ENCODE data around the gene CCS.

Gene CCS

GRCh38 chr11:66625041-66625751 lies 32.2 kb downstream of the CCS start:
- Histone ChIP-seq H3K36me3 (ENCODE audit: control insufficient read depth, insufficient read depth, low read length) (peaks cover 71% of the 10 kb centered on the region), H3K4me1 (ENCODE audit: control insufficient read depth, insufficient read depth, low read length) (peaks cover 3% of the 10 kb centered on the region), H3K27ac (ENCODE audit: insufficient read depth, low read depth, low read length, poor library complexity, severe bottlenecking) (no peak overlapping the region), H3K4me3 (ENCODE audit: insufficient read depth, low read depth, low read length) (no peak overlapping the region), H3K27me3 (ENCODE audit: control insufficient read depth, insufficient read depth, low read length, poor library complexity, severe bottlenecking) (no peaks in the 10 kb centered on the region), H3K9me3 (ENCODE audit: control insufficient read depth, low read length) (no peaks in the 10 kb centered on the region)
- 96% methylated on average over 26 of the region's 26 CpGs for WGBS, 2 experiments

DNA sequence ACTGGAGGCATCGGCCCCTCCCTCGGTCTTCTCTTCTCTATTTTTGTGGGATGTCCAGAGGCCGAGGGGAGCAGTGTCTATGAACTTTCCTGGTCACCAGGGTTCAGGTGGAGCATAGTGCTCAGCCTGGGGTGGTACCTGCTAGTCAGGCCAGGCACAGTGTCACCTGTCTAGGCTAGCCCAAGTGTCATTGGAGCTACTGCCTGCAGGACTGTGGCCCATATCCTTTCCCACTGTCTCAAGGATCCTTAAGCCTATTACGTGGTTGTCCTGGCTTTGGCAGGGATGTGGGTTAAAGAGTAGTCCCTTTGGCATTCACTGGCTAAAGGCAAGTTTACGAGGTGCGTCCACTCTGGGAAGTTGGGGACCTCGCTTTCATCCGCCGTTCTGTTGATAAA lies 32.8 kb downstream of the CCS start:
- WGBS, 2 experiments, result 97 to 99% methylated on average over 9 of the region's 9 CpGs
- Histone ChIP-seq H3K4me3 (ENCODE audit: insufficient read depth, low read depth, low read length) (no peak overlapping the region), H3K27ac (ENCODE audit: insufficient read depth, low read depth, low read length, poor library complexity, severe bottlenecking) (no peak overlapping the region), H3K9me3 (ENCODE audit: control insufficient read depth, low read length) (no peaks in the 10 kb centered on the region), H3K4me1 (ENCODE audit: control insufficient read depth, insufficient read depth, low read length) (peaks cover 3% of the 10 kb centered on the region), H3K36me3 (ENCODE audit: control insufficient read depth, insufficient read depth, low read length) (peaks cover 75% of the 10 kb centered on the region), H3K27me3 (ENCODE audit: control insufficient read depth, insufficient read depth, low read length, poor library complexity, severe bottlenecking) (no peaks in the 10 kb centered on the region)

- Histone ChIP-seq H3K4me3 (ENCODE audit: insufficient read depth, low read depth, low read length) (no peak overlapping the region), H3K27me3 (ENCODE audit: control insufficient read depth, insufficient read depth, low read length, poor library complexity, severe bottlenecking) (no peaks in the 10 kb centered on the region), H3K27ac (ENCODE audit: insufficient read depth, low read depth, low read length, poor library complexity, severe bottlenecking) (no peak overlapping the region), H3K4me1 (ENCODE audit: control insufficient read depth, insufficient read depth, low read length) (no peaks in the 10 kb centered on the region), H3K9me3 (ENCODE audit: control insufficient read depth, low read length) (no peaks in the 10 kb centered on the region), H3K36me3 (ENCODE audit: control insufficient read depth, insufficient read depth, low read length) (peaks cover 75% of the 10 kb centered on the region)
- WGBS, 2 experiments, result 97% methylated on average over 25 of the region's 25 CpGs
Measured at GRCh38 chr11:66626382-66626781, 33.4 kb downstream of the CCS start.

DNA sequence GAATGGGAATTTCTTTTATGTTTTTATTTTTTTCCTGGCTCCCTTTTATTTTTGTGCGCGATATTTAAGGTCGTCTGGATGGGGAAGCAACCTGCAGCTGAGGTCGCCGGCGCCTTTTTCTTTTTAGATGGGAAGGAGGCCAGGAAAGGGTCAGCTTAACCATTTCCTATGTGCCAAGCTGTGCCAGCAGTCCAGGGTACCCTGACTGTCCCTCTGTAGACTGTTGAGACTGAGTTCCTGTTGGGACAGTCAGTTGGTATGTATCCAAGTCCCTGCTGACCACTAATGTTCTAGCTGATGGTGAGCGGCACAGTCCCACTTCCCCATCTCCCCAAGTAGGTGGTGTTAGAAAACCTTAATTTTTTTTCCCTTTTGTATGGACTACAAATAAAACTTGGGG lies 33.9 kb downstream of the CCS start:
- Histone ChIP-seq H3K4me1 (ENCODE audit: control insufficient read depth, insufficient read depth, low read length) (no peaks in the 10 kb centered on the region), H3K9me3 (ENCODE audit: control insufficient read depth, low read length) (no peaks in the 10 kb centered on the region), H3K36me3 (ENCODE audit: control insufficient read depth, insufficient read depth, low read length) (peaks cover 75% of the 10 kb centered on the region), H3K27ac (ENCODE audit: insufficient read depth, low read depth, low read length, poor library complexity, severe bottlenecking) (no peak overlapping the region), H3K27me3 (ENCODE audit: control insufficient read depth, insufficient read depth, low read length, poor library complexity, severe bottlenecking) (no peaks in the 10 kb centered on the region), H3K4me3 (ENCODE audit: insufficient read depth, low read depth, low read length) (no peak overlapping the region)
- 93 to 98% methylated on average over 7 of the region's 7 CpGs for WGBS, 2 experiments

- WGBS, 2 experiments, result 97 to 98% methylated on average over 7 of the region's 7 CpGs
- Histone ChIP-seq H3K36me3 (ENCODE audit: control insufficient read depth, insufficient read depth, low read length) (peaks cover 78% of the 10 kb centered on the region), H3K4me1 (ENCODE audit: control insufficient read depth, insufficient read depth, low read length) (no peaks in the 10 kb centered on the region), H3K27ac (ENCODE audit: insufficient read depth, low read depth, low read length, poor library complexity, severe bottlenecking) (no peak overlapping the region), H3K9me3 (ENCODE audit: control insufficient read depth, low read length) (no peaks in the 10 kb centered on the region), H3K27me3 (ENCODE audit: control insufficient read depth, insufficient read depth, low read length, poor library complexity, severe bottlenecking) (no peaks in the 10 kb centered on the region), H3K4me3 (ENCODE audit: insufficient read depth, low read depth, low read length) (no peak overlapping the region)
Measured at GRCh38 chr11:66628061-66628603, 35.1 kb downstream of the CCS start.

DNA sequence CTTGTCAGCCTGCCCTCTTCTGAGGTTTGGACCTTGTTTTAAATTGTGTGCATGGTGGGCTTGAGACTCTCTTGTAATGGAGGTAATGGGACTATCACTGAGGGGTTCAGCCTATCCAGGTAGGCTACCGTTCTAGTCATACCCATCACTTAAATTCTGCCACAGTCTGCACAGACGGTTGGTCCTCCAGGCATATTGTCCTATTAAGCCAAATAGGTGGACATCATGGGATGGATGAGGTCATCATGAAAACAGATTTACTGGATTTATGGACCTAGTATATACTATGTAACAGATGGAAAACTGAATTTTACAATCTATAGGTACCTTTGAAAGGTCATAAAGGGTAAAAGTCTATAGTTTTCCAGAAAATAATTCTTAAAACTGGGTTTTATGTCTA lies 36.4 kb downstream of the CCS start:
- no peaks in the 10 kb centered on the region for H3K4me1 ChIP-seq (ENCODE audit: control insufficient read depth, insufficient read depth, low read length)
- 94 to 100% methylated on average over 1 to 2 of the region's 2 CpGs for WGBS, 2 experiments
- H3K27ac ChIP-seq (ENCODE audit: insufficient read depth, low read depth, low read length, poor library complexity, severe bottlenecking), result no peak overlapping the region
- H3K9me3 ChIP-seq (ENCODE audit: control insufficient read depth, low read length), result no peaks in the 10 kb centered on the region
- H3K36me3 ChIP-seq (ENCODE audit: control insufficient read depth, insufficient read depth, low read length), result peaks cover 69% of the 10 kb centered on the region
- H3K27me3 ChIP-seq (ENCODE audit: control insufficient read depth, insufficient read depth, low read length, poor library complexity, severe bottlenecking), result no peaks in the 10 kb centered on the region
- H3K4me3 ChIP-seq (ENCODE audit: insufficient read depth, low read depth, low read length), result no peak overlapping the region

- H3K36me3 ChIP-seq (ENCODE audit: control insufficient read depth, insufficient read depth, low read length), result peaks cover 48% of the 10 kb centered on the region
- no peaks in the 10 kb centered on the region for H3K9me3 ChIP-seq (ENCODE audit: control insufficient read depth, low read length)
- no peak overlapping the region for H3K4me3 ChIP-seq (ENCODE audit: insufficient read depth, low read depth, low read length)
- H3K4me1 ChIP-seq (ENCODE audit: control insufficient read depth, insufficient read depth, low read length), result no peaks in the 10 kb centered on the region
- no peak overlapping the region for H3K27ac ChIP-seq (ENCODE audit: insufficient read depth, low read depth, low read length, poor library complexity, severe bottlenecking)
- no peaks in the 10 kb centered on the region for H3K27me3 ChIP-seq (ENCODE audit: control insufficient read depth, insufficient read depth, low read length, poor library complexity, severe bottlenecking)
- whole genome bisulfite sequencing, 2 experiments, result 95 to 98% methylated on average over 6 of the region's 6 CpGs
Measured at GRCh38 chr11:66631883-66632282, 38.9 kb downstream of the CCS start.

DNA sequence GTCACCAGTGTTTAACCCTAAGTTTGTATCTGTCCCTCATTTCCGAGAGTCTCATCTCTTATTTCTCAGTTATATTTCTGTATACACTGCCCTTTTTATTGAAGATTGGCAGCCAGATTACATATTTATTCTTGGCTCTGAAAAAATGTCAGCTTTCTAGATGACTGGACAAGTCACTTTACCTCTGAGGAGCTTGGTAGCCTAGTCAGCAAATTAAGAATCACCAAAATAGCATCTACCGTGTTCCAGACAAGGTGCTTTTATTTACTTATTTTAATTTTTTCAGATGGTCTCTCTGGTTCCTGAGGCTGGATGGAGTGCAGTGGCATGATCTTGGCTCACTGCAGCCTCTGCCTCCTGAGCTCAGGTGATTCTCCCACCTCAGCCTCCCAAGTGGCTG lies 40.0 kb downstream of the CCS start:
- no peak overlapping the region for H3K27ac ChIP-seq (ENCODE audit: insufficient read depth, low read depth, low read length, poor library complexity, severe bottlenecking)
- no peaks in the 10 kb centered on the region for H3K27me3 ChIP-seq (ENCODE audit: control insufficient read depth, insufficient read depth, low read length, poor library complexity, severe bottlenecking)
- H3K36me3 ChIP-seq (ENCODE audit: control insufficient read depth, insufficient read depth, low read length), result peaks cover 38% of the 10 kb centered on the region
- H3K4me3 ChIP-seq (ENCODE audit: insufficient read depth, low read depth, low read length), result no peak overlapping the region
- no peaks in the 10 kb centered on the region for H3K9me3 ChIP-seq (ENCODE audit: control insufficient read depth, low read length)
- WGBS, 2 experiments, result 98 to 100% methylated on average over 2 of the region's 2 CpGs
- H3K4me1 ChIP-seq (ENCODE audit: control insufficient read depth, insufficient read depth, low read length), result no peaks in the 10 kb centered on the region

DNA sequence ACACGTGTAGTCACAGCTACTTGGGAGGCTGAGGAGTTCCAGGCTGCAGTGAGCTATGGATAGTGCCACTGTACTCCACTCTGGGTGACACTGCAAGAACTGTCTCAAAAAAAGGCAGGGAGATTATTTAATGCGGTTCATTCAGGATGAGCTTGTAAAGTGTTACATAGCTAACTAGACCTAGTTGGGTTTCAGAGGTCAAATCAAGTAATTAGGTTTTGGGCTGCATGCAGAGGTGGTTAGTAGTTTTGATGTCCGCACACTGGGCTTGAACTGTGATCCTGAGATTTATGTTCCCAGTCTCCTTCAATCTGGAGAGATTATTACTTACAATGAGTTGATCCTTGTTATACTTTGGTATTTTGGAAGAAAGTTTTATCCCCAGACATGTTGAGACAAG lies 43.4 kb downstream of the CCS start:
- peaks cover 14% of the 10 kb centered on the region for H3K4me1 ChIP-seq (ENCODE audit: control insufficient read depth, insufficient read depth, low read length)
- 95 to 96% methylated on average over 3 of the region's 3 CpGs for WGBS, 2 experiments
- H3K27ac ChIP-seq (ENCODE audit: insufficient read depth, low read depth, low read length, poor library complexity, severe bottlenecking), result no peak overlapping the region
- peaks cover 23% of the 10 kb centered on the region for H3K36me3 ChIP-seq (ENCODE audit: control insufficient read depth, insufficient read depth, low read length)
- H3K9me3 ChIP-seq (ENCODE audit: control insufficient read depth, low read length), result no peaks in the 10 kb centered on the region
- H3K4me3 ChIP-seq (ENCODE audit: insufficient read depth, low read depth, low read length), result no peak overlapping the region
- H3K27me3 ChIP-seq (ENCODE audit: control insufficient read depth, insufficient read depth, low read length, poor library complexity, severe bottlenecking), result no peaks in the 10 kb centered on the region

DNA sequence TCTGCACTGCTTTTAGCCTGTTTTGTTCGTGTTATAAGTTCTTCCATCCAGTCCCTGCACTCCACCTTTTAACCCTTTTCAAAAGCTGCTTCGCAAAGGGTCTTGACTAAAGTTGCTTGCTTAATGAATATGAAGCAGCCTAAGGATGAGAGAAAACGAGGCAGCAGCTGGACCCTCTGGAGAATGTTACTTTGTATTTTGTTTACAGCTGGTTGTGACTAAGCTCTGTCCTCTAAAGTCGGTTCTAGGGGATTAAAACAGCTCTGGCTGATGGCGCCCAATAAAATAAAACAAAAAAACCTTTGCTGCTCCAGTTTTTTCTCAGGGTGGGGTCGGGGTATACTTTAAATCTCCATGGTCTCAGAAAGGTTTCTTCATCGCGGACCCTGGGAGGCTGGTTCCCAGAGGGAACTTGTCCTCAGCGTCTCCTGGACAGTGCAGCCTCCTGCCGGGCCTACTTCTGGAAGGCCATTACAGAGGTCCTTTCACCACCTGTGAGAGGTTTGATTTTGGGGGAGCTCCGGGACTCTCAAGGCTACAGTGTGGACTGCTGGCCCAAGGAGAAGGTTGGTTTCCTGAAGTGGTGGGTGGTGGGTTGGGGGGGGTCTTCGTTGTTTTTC lies 44.7 kb downstream of the CCS start:
- peak overlapping the region; percentile 62 for H3K27ac ChIP-seq (ENCODE audit: insufficient read depth, low read depth, low read length, poor library complexity, severe bottlenecking)
- H3K36me3 ChIP-seq (ENCODE audit: control insufficient read depth, insufficient read depth, low read length), result peaks cover 19% of the 10 kb centered on the region
- H3K9me3 ChIP-seq (ENCODE audit: control insufficient read depth, low read length), result no peaks in the 10 kb centered on the region
- WGBS, 2 experiments, result 58% methylated on average over 12 of the region's 12 CpGs
- peaks cover 24% of the 10 kb centered on the region for H3K4me1 ChIP-seq (ENCODE audit: control insufficient read depth, insufficient read depth, low read length)
- H3K4me3 ChIP-seq (ENCODE audit: insufficient read depth, low read depth, low read length), result peak overlapping the region; percentile 18
- H3K27me3 ChIP-seq (ENCODE audit: control insufficient read depth, insufficient read depth, low read length, poor library complexity, severe bottlenecking), result no peaks in the 10 kb centered on the region
